Testis (tissue), 3 donors: ENCODE measurements around the gene NUP35. TPM values are rescaled to one million over a fixed set of nuclear protein-coding genes. Genes with fewer than 3 reads are reported as not detected.
A peak's percentile ranks its signal among the peaks of the same experiment; 100 is the strongest.
"Not testable (repeated sequence)": the region's sequence is repeated elsewhere in the genome, so short reads cannot be mapped to it uniquely, and the experiment has no call there.

Source experiments
- DNase-seq: peaks from one replicate; pipeline ENCODE4 v3.0.0-alpha.2; 2019
- H3K27ac ChIP-seq, 2 donors: fragments of 200-600 bp; sonication (generic); one replicate each; pipeline ENCODE4 v1.5.1; 2019
- H3K27me3 ChIP-seq: fragments of 200-600 bp; sonication (generic); one replicate; pipeline ENCODE4 v1.5.1; 2019
- H3K36me3 ChIP-seq: fragments of 200-600 bp; sonication (generic); one replicate; pipeline ENCODE4 v1.5.1; 2017; ENCODE audit warnings: low read depth; ENCODE audit errors: missing control alignments
- H3K4me1 ChIP-seq: fragments of 200-600 bp; sonication (generic); one replicate; pipeline ENCODE4 v1.5.1; 2019
- H3K4me3 ChIP-seq, 2 donors: fragments of 200-600 bp; sonication (generic); one replicate each; pipeline ENCODE4 v1.5.1; 2017 to 2019
- H3K9me3 ChIP-seq: fragments of 200-600 bp; sonication (generic); one replicate; pipeline ENCODE4 v1.5.1; 2017
- CTCF ChIP-seq, 3 experiments: fragments of 450-650 bp in 2 of 3; fragments of 200-600 bp in 1 of 3; sonication (generic) in 1 of 3; IDR thresholded peaks; one replicate each; pipeline ENCODE4 v1.5.1; 2016 to 2019; ENCODE audit warnings: antibody characterized with exemption in 3 of 3, mild to moderate bottlenecking in 2 of 3, moderate library complexity in 1 of 3
- POLR2A ChIP-seq: fragments of 450-650 bp; IDR thresholded peaks from one replicate; pipeline ENCODE4 v1.6.1; 2017; ENCODE audit warnings: antibody characterized with exemption, mild to moderate bottlenecking, moderate library complexity
- WGBS, 2 donors: methylation state at CpG; one replicate each; pipeline ENCODE4 v1.1.5; 2018; 5-methylcytosine and 5-hydroxymethylcytosine counted together
- intact Hi-C: fragments of 100-400 bp; cut with DNase I; formaldehyde crosslinking; loops from one replicate; pipeline ENCODE4 v1.15.1; 2023; ENCODE audit warnings: low total_unique reads
- polyA plus RNA-seq: library from polyadenylated mRNA; stranded (reverse); fragments of 350-450 nt; fragmentation: Illumina TruSeq; extraction: RNeasy Lipid Tissue Mini Kit (QIAGEN cat#74804); gene quantifications from one replicate; pipeline ENCODE4 v1.2.3, GENCODE V29; 2014; ENCODE audit warnings: low read depth, low replicate concordance; ENCODE audit not compliant: insufficient read depth
- total RNA-seq, 2 donors: library from RNA; depleted of rRNA; stranded (reverse); fragments of >200 nt; gene quantifications; one replicate each; pipeline ENCODE4 v1.2.3, GENCODE V29; 2016

Gene NUP35
- total and polyA plus RNA-seq, 3 donors from 2014 or later = 29.9 to 54.8 (median 35.9) TPM

GRCh38 chr2:183125659-183126341, 1.6 kb downstream of the NUP35 start:
- peak overlapping the region in 1 of 2 donors; percentile 88 for H3K4me3 ChIP-seq
- TF ChIP-seq POLR2A = no peak
- no peak for TF ChIP-seq CTCF (IDR thresholded peaks at IDR 0.05)
- WGBS, 2 donors = 50 to 65% methylated on average over 11 of the region's 11 CpGs
- no peak for DNase-seq
- H3K27ac ChIP-seq = no peak overlapping the region
- intact Hi-C loops = no loop called here
- H3K4me1 ChIP-seq = peaks cover 3% of the 10 kb centered on the region
- no peaks in the 10 kb centered on the region for H3K27me3 ChIP-seq
- no peaks in the 10 kb centered on the region for H3K9me3 ChIP-seq
- no peaks in the 10 kb centered on the region for H3K36me3 ChIP-seq

- DNase-seq = no peak
- intact Hi-C loops = no loop called here
Measured at GRCh38 chr2:183126635-183127034, 2.4 kb downstream of the NUP35 start.

GRCh38 chr2:183134016-183134415, 9.8 kb downstream of the NUP35 start:
- Histone ChIP-seq H3K27ac (no peak overlapping the region), H3K9me3 (no peaks in the 10 kb centered on the region), H3K4me1 (no peaks in the 10 kb centered on the region), H3K27me3 (no peaks in the 10 kb centered on the region), H3K4me3 (no peak overlapping the region), H3K36me3 (no peaks in the 10 kb centered on the region)
- intact Hi-C loops = no loop called here
- DNase-seq = no peak
- WGBS, 2 donors = 70 to 93% methylated on average over 2 of the region's 2 CpGs
- TF ChIP-seq CTCF (IDR thresholded peaks at IDR 0.05) (no peak), POLR2A (no peak)

More at GRCh38 chr2:183126635-183127034, 2.4 kb downstream of the NUP35 start:
- TF ChIP-seq CTCF (IDR thresholded peaks at IDR 0.05) (no peak), POLR2A (no peak)
- H3K9me3 ChIP-seq = no peaks in the 10 kb centered on the region
- H3K27me3 ChIP-seq = no peaks in the 10 kb centered on the region
- 75 to 84% methylated on average over 2 of the region's 2 CpGs for WGBS, 2 donors
- H3K36me3 ChIP-seq = no peaks in the 10 kb centered on the region
- H3K4me1 ChIP-seq = peaks cover 3% of the 10 kb centered on the region
- H3K4me3 ChIP-seq = no peak overlapping the region
- no peak overlapping the region for H3K27ac ChIP-seq

GRCh38 chr2:183148955-183149354, 24.7 kb downstream of the NUP35 start:
- H3K9me3 ChIP-seq = no peaks in the 10 kb centered on the region
- intact Hi-C loops = no loop called here
- H3K27me3 ChIP-seq = no peaks in the 10 kb centered on the region
- H3K36me3 ChIP-seq = no peaks in the 10 kb centered on the region
- no peak for DNase-seq
- H3K4me3 ChIP-seq = no peak overlapping the region
- no peak for TF ChIP-seq POLR2A
- no peaks in the 10 kb centered on the region for H3K4me1 ChIP-seq
- WGBS, 2 donors = 94 to 96% methylated on average over 1 of the region's 1 CpG
- no peak overlapping the region for H3K27ac ChIP-seq

- Histone ChIP-seq H3K9me3 (no peaks in the 10 kb centered on the region), H3K27me3 (no peaks in the 10 kb centered on the region), H3K4me1 (no peaks in the 10 kb centered on the region), H3K36me3 (no peaks in the 10 kb centered on the region), H3K4me3 (no peak overlapping the region), H3K27ac (no peak overlapping the region)
- DNase-seq = peak; percentile 18
- intact Hi-C loops = no loop called here
- TF ChIP-seq CTCF (IDR thresholded peaks at IDR 0.05) (no peak), POLR2A (no peak)
- 66 to 73% methylated on average over 2 of the region's 2 CpGs for WGBS, 2 donors
Measured at GRCh38 chr2:183149489-183149888, 25.2 kb downstream of the NUP35 start.

GRCh38 chr2:183152280-183152679, 28.0 kb downstream of the NUP35 start:
- DNase-seq, H3K4me1 ChIP-seq, H3K27ac ChIP-seq, H3K36me3 ChIP-seq, H3K9me3 ChIP-seq, H3K4me3 ChIP-seq, intact Hi-C loops, H3K27me3 ChIP-seq: not testable (repeated sequence)
- 95 to 98% methylated on average over 3 of the region's 3 CpGs for WGBS, 2 donors
